GM19023 (cell line): ENCODE data around the gene LSS.
"Not testable (repeated sequence)": the region's sequence is repeated elsewhere in the genome, so short reads cannot be mapped to it uniquely, and the experiment has no call there.

Experiments
- ATAC-seq: cut with Tn5 transposase; IDR thresholded peaks from one replicate; pipeline ENCODE4 v1.9.1; 2021; ENCODE audit warnings: mild to moderate bottlenecking, moderate library complexity; ENCODE audit not compliant: unreplicated experiment

LSS gene

DNA sequence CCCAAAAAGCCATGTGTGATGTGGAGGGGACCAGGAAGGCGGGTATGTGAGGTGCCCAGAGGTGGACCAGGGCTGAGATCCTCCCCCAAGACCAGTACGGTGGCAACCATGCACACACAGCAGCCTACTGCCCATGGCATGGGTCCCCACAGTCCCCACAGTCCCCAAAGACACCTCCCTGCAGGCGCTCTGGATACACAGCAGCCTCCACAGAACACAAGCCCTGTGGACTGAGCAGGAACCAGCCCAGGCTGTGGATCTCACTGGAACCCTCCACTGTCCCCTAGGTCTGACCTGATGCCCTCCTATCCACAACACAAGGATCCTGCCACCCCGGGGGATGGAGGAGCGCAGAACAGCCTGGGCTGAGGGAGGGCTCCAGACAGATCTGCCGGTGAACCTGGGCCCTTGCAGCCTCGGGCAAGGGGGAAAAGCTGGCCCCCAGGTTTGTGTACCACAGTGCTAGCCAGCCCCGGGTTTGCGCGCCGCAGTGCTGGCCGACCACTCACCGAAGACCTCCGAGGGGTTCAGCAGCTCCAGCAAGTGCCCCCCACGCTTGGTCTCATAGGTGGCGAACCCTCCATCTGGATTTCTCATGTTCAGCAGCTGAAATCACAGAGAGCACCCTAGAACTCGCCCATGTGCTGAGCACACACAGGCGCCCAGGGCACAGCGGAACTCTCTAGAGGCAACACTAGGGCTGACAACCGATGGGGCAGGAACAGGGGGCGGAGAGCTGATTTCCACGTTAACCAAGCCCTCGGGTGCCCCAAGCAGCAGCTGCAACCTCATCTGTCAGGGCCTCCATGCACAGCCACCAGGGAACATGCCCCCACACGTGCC, 22.2 kb downstream of the LSS start:
- no peak for ATAC-seq

DNA sequence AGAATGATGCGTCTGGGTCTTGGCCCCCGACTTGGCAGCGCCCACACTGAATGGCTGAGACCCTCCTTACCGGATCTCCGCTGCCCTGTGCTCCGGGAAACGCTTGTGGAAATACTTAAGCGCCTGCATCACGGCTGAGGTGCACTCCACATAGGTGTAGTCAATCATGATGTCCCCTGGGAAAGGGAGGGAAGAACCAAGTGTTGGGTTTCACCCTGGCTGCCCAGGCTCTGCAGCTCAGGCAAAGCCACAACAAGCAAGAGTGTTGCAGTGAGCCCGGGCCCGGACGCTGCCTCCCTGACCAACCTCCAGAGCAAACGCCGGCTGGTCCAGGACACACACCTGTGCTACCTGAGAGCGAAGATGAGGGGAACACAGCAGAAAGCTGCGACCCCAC, 22.8 kb downstream of the LSS start:
- ATAC-seq: no peak

GRCh38 chr21:46205166-46205565, 23.4 kb downstream of the LSS start:
- no peak for ATAC-seq

DNA sequence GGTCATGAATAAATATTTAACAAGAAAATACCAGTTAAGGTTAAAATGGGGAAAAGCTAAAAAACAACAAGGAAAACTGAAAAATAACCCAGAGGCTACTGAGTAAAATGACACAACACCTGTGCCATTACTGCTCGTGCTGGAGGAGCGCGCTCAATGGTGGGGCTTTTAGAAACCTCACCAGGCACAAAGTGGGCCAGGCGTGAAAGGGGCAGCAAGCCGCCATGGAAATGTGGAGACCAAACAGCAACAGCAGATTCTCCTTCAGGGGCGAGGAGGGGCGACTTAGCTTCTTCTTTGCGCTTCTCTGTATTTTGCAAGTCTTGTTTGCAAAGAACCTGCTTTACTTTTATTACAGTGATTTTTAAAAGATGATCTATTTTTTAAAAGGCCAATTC, 25.4 kb downstream of the LSS start:
- no peak for ATAC-seq

GRCh38 chr21:46202592-46203202, 25.9 kb downstream of the LSS start:
- ATAC-seq: no peak

- not testable (repeated sequence) for ATAC-seq
Measured at GRCh38 chr21:46200877-46201803, 27.4 kb downstream of the LSS start.

GRCh38 chr21:46199436-46200373, 28.9 kb downstream of the LSS start:
- ATAC-seq: no peak

- no peak for ATAC-seq
Measured at GRCh38 chr21:46196733-46197132, 31.8 kb downstream of the LSS start.

GRCh38 chr21:46195595-46196195, 32.9 kb downstream of the LSS start:
- ATAC-seq: no peak

DNA sequence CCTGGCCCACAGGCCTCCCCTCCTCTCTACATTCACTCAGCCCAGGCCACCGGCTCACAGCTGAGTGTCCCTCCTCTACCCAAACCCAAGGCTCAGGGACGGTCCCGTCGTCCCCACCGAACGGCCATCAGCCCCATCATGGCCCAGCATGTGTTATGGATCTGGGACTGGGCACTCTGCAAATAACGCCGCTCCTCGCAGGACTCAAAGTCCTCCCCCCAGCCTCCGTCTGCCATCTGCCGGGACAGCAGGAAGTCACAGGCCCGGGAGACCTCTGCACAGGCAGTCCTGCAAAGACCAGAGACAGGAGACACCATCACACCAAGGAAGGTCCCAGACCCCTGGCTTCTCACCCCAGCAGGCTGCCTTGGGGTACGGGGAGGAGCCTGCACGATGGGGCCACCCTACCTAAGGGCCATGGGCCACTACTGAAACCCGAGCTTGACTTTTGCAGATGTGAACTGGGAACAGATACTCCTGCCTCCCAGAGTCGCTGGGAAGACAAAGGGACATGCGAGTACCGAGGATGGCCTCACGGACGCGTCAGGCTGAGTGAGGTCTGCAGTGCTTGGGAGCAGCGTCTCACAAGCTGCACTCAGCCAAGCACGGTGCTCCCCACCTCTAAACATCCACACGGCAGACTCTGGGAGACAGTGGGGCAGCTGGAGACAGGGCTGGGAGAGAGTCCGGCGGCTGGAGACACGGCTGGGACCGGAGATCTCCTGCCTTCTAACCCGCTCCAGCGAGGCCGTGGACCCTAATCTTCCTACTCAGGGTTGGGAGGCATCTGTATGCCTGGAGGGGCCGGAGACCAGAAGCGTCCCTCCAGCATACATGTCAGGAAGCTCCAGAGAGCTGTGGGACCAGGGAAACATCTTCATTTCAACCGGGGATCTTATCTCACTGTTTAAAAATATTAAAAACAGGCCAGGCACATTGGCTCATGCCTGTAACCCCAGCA, 33.9 kb downstream of the LSS start:
- no peak for ATAC-seq

DNA sequence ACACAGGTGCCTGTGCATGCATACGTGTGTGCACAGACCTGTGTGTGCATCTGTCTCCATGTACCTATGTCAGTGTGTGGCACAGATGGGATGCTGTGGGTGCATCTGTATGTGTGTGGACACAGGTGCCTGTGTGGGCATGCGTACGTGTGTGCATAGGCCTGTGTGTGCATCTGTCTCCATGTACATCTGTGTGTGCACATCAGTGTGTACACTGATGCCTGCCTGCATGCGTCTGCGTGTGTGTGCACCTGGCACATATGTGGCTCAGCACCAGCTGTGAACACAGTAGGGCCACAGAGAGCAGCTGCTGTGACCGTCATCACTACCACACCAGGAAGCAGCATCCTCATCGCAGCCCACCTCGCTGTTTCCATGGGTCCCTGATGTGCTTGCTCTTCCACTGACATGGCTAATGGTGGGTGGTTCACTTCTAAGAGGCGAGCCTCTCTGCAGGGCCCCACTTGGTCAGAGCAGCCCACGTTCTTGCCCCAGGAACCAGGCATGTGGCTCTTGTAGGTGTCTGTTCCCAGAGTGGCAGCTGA, 34.7 kb downstream of the LSS start:
- ATAC-seq: no peak

DNA sequence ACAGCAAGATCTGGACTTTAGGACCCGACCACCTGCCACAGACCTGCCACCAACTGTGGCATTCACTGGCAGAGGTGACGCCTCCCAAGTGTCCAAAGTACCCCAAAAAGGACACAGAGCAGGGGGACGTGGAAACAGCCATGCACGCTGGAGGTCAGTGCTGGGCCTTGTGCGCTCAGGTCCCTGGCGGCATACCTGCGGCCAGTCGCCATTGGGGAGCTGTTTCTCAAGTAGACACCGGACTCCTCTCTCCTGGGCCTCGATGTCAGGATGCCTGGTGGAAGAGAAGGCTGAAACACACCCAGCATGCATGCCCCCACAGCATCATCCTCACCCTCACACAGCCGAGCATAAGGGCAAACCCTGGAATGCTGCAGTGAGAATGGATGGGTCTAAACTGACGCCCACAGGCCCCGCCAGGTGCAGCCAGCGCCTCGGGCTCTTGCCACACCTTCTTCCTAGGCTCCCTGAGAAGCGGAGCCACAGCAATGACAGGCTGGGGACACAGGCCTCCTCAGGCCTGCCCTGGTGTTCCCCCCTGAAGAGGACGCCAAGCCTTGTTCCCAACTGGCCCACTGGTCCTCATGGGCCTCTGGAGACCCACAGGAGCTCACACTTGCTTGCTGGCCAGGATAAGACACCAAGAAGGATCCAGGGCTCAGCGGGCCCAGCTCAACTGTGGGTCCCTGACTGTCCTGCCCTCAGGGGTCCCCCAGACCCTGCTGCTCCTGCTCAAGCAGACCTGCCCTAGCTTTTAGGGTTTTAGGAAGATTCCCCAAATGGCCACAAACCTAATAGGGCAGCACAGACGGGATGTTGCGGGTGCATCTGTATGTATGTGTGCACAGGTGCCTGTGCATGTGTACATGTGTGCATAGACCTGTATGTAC, 36.6 kb downstream of the LSS start:
- no peak for ATAC-seq

DNA sequence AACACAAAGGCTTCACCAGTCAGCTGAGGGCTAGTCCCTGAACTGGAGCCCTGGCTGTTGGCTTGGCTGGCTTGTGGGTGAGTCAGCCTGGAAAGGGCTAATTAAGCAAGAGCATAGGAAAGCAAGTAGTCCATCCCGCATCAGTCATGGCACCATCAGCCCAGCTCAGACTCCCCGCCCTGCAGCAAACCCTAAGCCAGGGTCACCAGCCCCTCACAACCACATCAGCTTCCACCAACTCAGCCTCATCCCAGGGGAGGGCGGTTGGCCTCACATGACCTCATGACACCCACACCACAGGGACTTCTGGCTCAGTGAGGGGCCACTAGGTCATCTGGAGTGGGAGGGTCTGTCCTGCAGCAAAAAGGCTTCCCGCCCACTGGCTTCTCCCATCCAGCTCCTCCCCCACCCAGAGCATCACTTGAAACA, 37.3 kb downstream of the LSS start:
- no peak for ATAC-seq

GRCh38 chr21:46190491-46191131, 38.0 kb downstream of the LSS start:
- no peak for ATAC-seq

DNA sequence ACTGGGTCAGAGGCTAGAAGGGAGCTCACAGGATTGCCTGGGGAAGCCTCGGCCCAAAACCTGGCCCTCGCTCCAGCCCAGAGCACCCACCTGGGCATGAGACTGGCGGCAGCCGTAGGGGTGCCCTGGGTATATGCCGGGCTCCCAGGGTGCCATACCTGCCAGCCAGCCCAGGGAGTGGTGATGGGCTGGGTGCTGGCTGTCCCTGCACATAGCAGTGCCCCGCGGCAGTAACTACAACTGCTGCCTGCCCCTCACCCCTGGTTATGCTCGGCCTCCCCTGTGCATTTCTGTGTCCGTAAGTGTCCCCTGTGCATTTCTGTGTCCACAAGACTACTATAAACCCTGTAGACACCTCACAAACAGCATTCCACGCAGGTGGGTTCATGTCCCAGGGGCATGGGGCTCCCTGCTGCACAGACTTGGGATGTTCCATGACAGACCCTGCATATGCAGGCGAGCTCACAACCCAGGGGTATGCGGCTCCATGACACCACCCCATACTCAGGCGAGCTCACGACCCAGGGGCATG, 38.5 kb downstream of the LSS start:
- ATAC-seq: no peak

- no peak for ATAC-seq
Measured at GRCh38 chr21:46189213-46189958, 39.2 kb downstream of the LSS start.
